Lower leg skin (tissue), 3 donors: ENCODE data around the gene ZNF777.

Source experiments
- POLR2A ChIP-seq, 2 donors: fragments of 450-650 bp; IDR thresholded peaks; one replicate each; pipeline ENCODE4 v1.6.1; 2016 to 2017; ENCODE audit warnings: antibody characterized with exemption in 2 of 2, mild to moderate bottlenecking in 1 of 2, moderate library complexity in 1 of 2
- TF ChIP-seq, protein P1 (sequence below), 3 donors: fragments of 450-650 bp; IDR thresholded peaks; one replicate each; pipeline ENCODE4 v1.5.1; 2016; ENCODE audit warnings: antibody characterized with exemption in 3 of 3, mild to moderate bottlenecking in 3 of 3, moderate library complexity in 2 of 3

- TF ChIP-seq POLR2A (IDR thresholded peaks at IDR 0.05): no peak
- TF ChIP-seq, protein P1, sequence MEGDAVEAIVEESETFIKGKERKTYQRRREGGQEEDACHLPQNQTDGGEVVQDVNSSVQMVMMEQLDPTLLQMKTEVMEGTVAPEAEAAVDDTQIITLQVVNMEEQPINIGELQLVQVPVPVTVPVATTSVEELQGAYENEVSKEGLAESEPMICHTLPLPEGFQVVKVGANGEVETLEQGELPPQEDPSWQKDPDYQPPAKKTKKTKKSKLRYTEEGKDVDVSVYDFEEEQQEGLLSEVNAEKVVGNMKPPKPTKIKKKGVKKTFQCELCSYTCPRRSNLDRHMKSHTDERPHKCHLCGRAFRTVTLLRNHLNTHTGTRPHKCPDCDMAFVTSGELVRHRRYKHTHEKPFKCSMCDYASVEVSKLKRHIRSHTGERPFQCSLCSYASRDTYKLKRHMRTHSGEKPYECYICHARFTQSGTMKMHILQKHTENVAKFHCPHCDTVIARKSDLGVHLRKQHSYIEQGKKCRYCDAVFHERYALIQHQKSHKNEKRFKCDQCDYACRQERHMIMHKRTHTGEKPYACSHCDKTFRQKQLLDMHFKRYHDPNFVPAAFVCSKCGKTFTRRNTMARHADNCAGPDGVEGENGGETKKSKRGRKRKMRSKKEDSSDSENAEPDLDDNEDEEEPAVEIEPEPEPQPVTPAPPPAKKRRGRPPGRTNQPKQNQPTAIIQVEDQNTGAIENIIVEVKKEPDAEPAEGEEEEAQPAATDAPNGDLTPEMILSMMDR (IDR thresholded peaks at IDR 0.05): no peak
These were observed 1.7 kb downstream of the ZNF777 start for GRCh38 chr7:149459201-149459539.
